Activated CD4-positive, alpha-beta T cell treated with anti-CD3 and anti-CD28 coated beads for 24 hours (primary cell): ENCODE results near the gene SLC12A9.

ENCODE experiments used
- DNase-seq, 2 donors: peaks; one replicate each; pipeline ENCODE4 v3.0.0-alpha.2; 2020; ENCODE audit warnings: low read depth in 2 of 2

SLC12A9 gene

GRCh38 chr7:100860702-100861615, 8.4 kb downstream of the SLC12A9 start:
- no peak for DNase-seq

- DNase-seq, result no peak
Measured at GRCh38 chr7:100861616-100861985, 9.1 kb downstream of the SLC12A9 start.

- DNase-seq, result no peak
Measured at GRCh38 chr7:100863406-100863950, 11.0 kb downstream of the SLC12A9 start.

- DNase-seq, result no peak
Measured at GRCh38 chr7:100864263-100864845, 11.8 kb downstream of the SLC12A9 start.

GRCh38 chr7:100865372-100865911, 12.9 kb downstream of the SLC12A9 start:
- no peak for DNase-seq

- no peak for DNase-seq
Measured at GRCh38 chr7:100865938-100866728, 13.6 kb downstream of the SLC12A9 start.

- no peak for DNase-seq
Measured at GRCh38 chr7:100866729-100867039, 14.2 kb downstream of the SLC12A9 start.

- DNase-seq, result peak; percentile 58 to 69
Measured at GRCh38 chr7:100867040-100867775, 14.7 kb downstream of the SLC12A9 start, which contains the start of gene TRIP6. Gene TRIP6, plus strand, starts transcription at chr7:100867387. Its CDS starts 111 bp downstream, at chr7:100867498.

GRCh38 chr7:100867776-100868485, 15.4 kb downstream of the SLC12A9 start:
- DNase-seq, result no peak

- no peak for DNase-seq
Measured at GRCh38 chr7:100873599-100874299, 21.2 kb downstream of the SLC12A9 start.

- no peak for DNase-seq
Measured at GRCh38 chr7:100874300-100874576, 21.7 kb downstream of the SLC12A9 start.

GRCh38 chr7:100874577-100875355, 22.3 kb downstream of the SLC12A9 start, which contains the start of gene SRRT:
Gene SRRT, plus strand, starts transcription at chr7:100875103. Its CDS starts 488 bp downstream, at chr7:100875591.
- DNase-seq, result peak; percentile 97 to 99

- DNase-seq, result no peak
Measured at GRCh38 chr7:100875356-100875751, 22.8 kb downstream of the SLC12A9 start.

GRCh38 chr7:100878013-100878412, 25.5 kb downstream of the SLC12A9 start:
- DNase-seq, result no peak

- no peak for DNase-seq
Measured at GRCh38 chr7:100878685-100879084, 26.2 kb downstream of the SLC12A9 start.

GRCh38 chr7:100879685-100880261, 27.3 kb downstream of the SLC12A9 start:
- DNase-seq, result no peak

GRCh38 chr7:100880645-100881044, 28.1 kb downstream of the SLC12A9 start:
- no peak for DNase-seq

- DNase-seq, result no peak
Measured at GRCh38 chr7:100881136-100881535, 28.6 kb downstream of the SLC12A9 start.

GRCh38 chr7:100882201-100882600, 29.7 kb downstream of the SLC12A9 start:
- DNase-seq, result no peak
